ENCODE measurements around the gene MAPKAPK2. TPM values are rescaled to one million over a fixed set of nuclear protein-coding genes. Genes with fewer than 3 reads are reported as not detected.

Gene MAPKAPK2
- polyA plus RNA-seq, 1 of the 3 experiments (the other 2 are of a cell fraction), result 46.8 TPM

GRCh38 chr1:206774093-206774492 lies 89.4 kb downstream of the MAPKAPK2 start:
- no peaks in the 10 kb centered on the region for H3F3A ChIP-seq (replicated peaks; ENCODE audit: insufficient read depth)
- no peak overlapping the region for H3K4me2 ChIP-seq
- WGBS (ENCODE audit: low lambda C conversion rate), result 16% methylated on average over 3 of the region's 3 CpGs
- no peaks in the 10 kb centered on the region for H3K4me1 ChIP-seq (ENCODE audit: control insufficient read depth in 1 of 2, insufficient read depth in 2 of 2, low read depth in 1 of 2, low read length in 1 of 2)
- H3K9me2 ChIP-seq, result no peaks in the 10 kb centered on the region
- DNase-seq, result no peak
- no peaks in the 10 kb centered on the region for H4K20me1 ChIP-seq (ENCODE audit: insufficient read depth)
- H3K9me3 ChIP-seq, result no peaks in the 10 kb centered on the region
- H3K4me3 ChIP-seq (ENCODE audit: low read depth in 2 of 2, low read length in 1 of 2), result no peak overlapping the region
- no peak for TF ChIP-seq TAF1 (IDR thresholded peaks at IDR 0.05; ENCODE audit: borderline replicate concordance, low read depth, low read length)
- TF ChIP-seq, protein P1, sequence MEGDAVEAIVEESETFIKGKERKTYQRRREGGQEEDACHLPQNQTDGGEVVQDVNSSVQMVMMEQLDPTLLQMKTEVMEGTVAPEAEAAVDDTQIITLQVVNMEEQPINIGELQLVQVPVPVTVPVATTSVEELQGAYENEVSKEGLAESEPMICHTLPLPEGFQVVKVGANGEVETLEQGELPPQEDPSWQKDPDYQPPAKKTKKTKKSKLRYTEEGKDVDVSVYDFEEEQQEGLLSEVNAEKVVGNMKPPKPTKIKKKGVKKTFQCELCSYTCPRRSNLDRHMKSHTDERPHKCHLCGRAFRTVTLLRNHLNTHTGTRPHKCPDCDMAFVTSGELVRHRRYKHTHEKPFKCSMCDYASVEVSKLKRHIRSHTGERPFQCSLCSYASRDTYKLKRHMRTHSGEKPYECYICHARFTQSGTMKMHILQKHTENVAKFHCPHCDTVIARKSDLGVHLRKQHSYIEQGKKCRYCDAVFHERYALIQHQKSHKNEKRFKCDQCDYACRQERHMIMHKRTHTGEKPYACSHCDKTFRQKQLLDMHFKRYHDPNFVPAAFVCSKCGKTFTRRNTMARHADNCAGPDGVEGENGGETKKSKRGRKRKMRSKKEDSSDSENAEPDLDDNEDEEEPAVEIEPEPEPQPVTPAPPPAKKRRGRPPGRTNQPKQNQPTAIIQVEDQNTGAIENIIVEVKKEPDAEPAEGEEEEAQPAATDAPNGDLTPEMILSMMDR (IDR thresholded peaks at IDR 0.05), result no peak
- TF ChIP-seq FOXM1 (IDR thresholded peaks at IDR 0.05; ENCODE audit: low read depth), result no peak
- TF ChIP-seq MEF2A (IDR thresholded peaks at IDR 0.05; ENCODE audit: borderline replicate concordance, low read depth), result no peak
- no peak for TF ChIP-seq RAD21 (IDR thresholded peaks at IDR 0.05; ENCODE audit: low read length)
- no peak for TF ChIP-seq RCOR1 (IDR thresholded peaks at IDR 0.05; ENCODE audit: low read length)
- TF ChIP-seq RFX5 (IDR thresholded peaks at IDR 0.05; ENCODE audit: low read length), result no peak
- TF ChIP-seq POLR2AphosphoS5 (IDR thresholded peaks at IDR 0.05; ENCODE audit: low read depth, low read length), result no peak
- H3K36me3 ChIP-seq (replicated peaks in 1 of 2; ENCODE audit: control insufficient read depth in 1 of 2, insufficient read depth in 2 of 2, low read length in 1 of 2), result no peaks in the 10 kb centered on the region
- no peak overlapping the region for H3K27ac ChIP-seq (ENCODE audit: low read depth in 2 of 2, low read length in 1 of 2)
- H3K9ac ChIP-seq, result no peak overlapping the region
- ChIA-PET POLR2A (no interaction called here), CTCF (interaction anchor here (0.8 to 1.0 kb wide), 4 partner anchors 8 to 49 kb away, joined by 3 to 4 read pairs (median 3); no protein-coding TSS in a partner anchor)
- H3K27me3 ChIP-seq (ENCODE audit: insufficient read depth), result peaks cover 29% of the 10 kb centered on the region; the same call in 1 of the 2 replicates
- H3K79me2 ChIP-seq (ENCODE audit: insufficient read depth), result no peaks in the 10 kb centered on the region
- no peak overlapping the region for H2AFZ ChIP-seq (ENCODE audit: low read depth)

DNA sequence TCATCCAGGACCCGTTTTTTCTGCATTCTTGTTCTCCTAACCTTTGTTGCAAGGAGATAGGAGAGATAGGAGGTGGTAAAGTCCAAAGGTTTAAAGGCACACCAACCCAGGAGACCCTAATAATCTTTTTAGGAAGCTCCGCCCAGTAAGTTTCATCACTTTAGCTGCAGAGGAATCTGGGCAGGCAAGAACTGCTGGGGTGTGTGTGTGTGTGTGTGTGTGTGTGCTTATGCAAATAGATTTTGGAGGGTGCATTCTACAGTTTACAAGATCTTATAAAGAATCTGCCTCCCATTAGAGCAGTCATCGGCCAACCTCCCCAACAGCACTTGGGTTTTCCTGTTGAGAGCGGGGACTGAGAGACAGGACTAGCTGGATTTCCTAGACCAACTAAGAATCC lies 91.5 kb downstream of the MAPKAPK2 start:
- ChIA-PET CTCF (interaction anchor here (1.1 kb wide), 1 partner anchor 136 kb away, joined by 3 read pairs; no protein-coding TSS in a partner anchor), POLR2A (no interaction called here)
- peaks cover 20% of the 10 kb centered on the region; the same call in 1 of the 2 replicates for H3K27me3 ChIP-seq (ENCODE audit: insufficient read depth)
- no peak for DNase-seq
- no peak overlapping the region for H3K9ac ChIP-seq
- no peak overlapping the region for H2AFZ ChIP-seq (ENCODE audit: low read depth)
- no peaks in the 10 kb centered on the region for H3F3A ChIP-seq (replicated peaks; ENCODE audit: insufficient read depth)
- H3K27ac ChIP-seq (ENCODE audit: low read depth in 2 of 2, low read length in 1 of 2), result no peak overlapping the region
- no peaks in the 10 kb centered on the region for H3K36me3 ChIP-seq (replicated peaks in 1 of 2; ENCODE audit: control insufficient read depth in 1 of 2, insufficient read depth in 2 of 2, low read length in 1 of 2)
- no peaks in the 10 kb centered on the region for H4K20me1 ChIP-seq (ENCODE audit: insufficient read depth)
- no peak overlapping the region for H3K4me3 ChIP-seq (ENCODE audit: low read depth in 2 of 2, low read length in 1 of 2)
- TF ChIP-seq RAD21 (IDR thresholded peaks at IDR 0.05; ENCODE audit: low read length) (no peak), NFIC (IDR thresholded peaks at IDR 0.05; ENCODE audit: borderline replicate concordance) (no peak), GATA2 (CRISPR knock-in tag; IDR thresholded peaks at IDR 0.05) (no peak), NRF1 (IDR thresholded peaks at IDR 0.05; ENCODE audit: low read depth, low read length) (no peak), TAF1 (IDR thresholded peaks at IDR 0.05; ENCODE audit: borderline replicate concordance, low read depth, low read length) (no peak), SIN3A (IDR thresholded peaks at IDR 0.05; ENCODE audit: borderline replicate concordance, low read depth, low read length) (no peak)
- no peaks in the 10 kb centered on the region for H3K79me2 ChIP-seq (ENCODE audit: insufficient read depth)
- H3K9me2 ChIP-seq, result no peaks in the 10 kb centered on the region
- H3K4me2 ChIP-seq, result no peak overlapping the region
- H3K9me3 ChIP-seq, result no peaks in the 10 kb centered on the region
- H3K4me1 ChIP-seq (ENCODE audit: control insufficient read depth in 1 of 2, insufficient read depth in 2 of 2, low read depth in 1 of 2, low read length in 1 of 2), result no peaks in the 10 kb centered on the region
- 66% methylated on average over 4 of the region's 4 CpGs for WGBS (ENCODE audit: low lambda C conversion rate)

All from SK-N-SH (cell line).